ENCODE data around the gene NOTCH1. TPM values are rescaled to one million over a fixed set of nuclear protein-coding genes. Genes with fewer than 3 reads are reported as not detected.

NOTCH1 gene
- total and polyA plus RNA-seq, 2 of the 4 experiments (the other 2 are of a cell fraction), result 1.8 to 6.0 TPM

DNA sequence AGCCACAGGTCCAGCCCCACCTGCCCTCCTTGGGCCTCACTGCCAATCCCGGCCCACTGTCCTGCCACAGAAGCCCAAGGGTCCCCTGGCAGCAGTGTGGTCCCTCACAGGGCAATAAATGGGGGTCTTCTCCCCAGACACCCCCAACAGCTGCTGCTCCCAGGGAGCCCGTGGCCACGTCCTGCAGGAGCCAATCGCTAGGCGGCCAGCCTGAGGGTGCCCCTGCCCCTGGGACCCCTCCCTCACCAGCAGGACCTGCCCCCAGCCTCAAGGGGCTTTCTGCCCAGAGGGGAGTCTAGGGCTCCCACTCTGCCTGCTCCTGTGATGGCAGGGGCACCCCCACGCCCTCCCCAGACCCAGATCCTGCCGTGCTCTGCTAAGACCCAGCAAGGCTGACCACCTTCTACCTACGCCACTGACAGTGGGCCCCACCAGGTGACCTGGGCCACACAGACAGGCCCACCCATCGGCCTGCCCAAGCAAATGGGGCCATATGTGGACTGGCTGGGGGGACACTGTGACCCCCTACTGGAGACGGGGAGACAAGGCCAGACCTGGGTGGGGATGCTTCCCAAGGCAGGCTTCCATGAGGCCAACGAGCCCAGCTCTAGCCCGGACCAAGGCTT lies 17.0 kb downstream of the NOTCH1 start:
- in situ Hi-C loops (cut with MboI; ENCODE audit: low sequenced_read_pairs), result no loop called here
- CTCF ChIA-PET, result no interaction called here
- 88% methylated on average over 5 of the region's 12 CpGs; no CpG with 5 or more reads in 1 of the 2 experiments for WGBS, 2 experiments (ENCODE audit: extremely low coverage in 2 of 2, insufficient read length in 1 of 2)

More for the DNA sequence above, 17.0 kb downstream of the NOTCH1 start:
- no peak for ATAC-seq (ENCODE audit: low read depth)
- no peak overlapping the region for H3K9ac ChIP-seq (ENCODE audit: low read depth, low read length)
- H3K9me3 ChIP-seq (ENCODE audit: control insufficient read depth, insufficient read depth, low read length), result no peaks in the 10 kb centered on the region
- H2BK20ac ChIP-seq (ENCODE audit: low read depth, low read length), result no peak overlapping the region
- H3K27ac ChIP-seq (ENCODE audit: insufficient read depth, low read length), result no peak overlapping the region
- no peak overlapping the region for H3K23ac ChIP-seq (ENCODE audit: low read depth, low read length)
- H2AFZ ChIP-seq (replicated peaks; ENCODE audit: low read length, poor library complexity), result peak overlapping the region; percentile 32
- no peak for DNase-seq
- H4K5ac ChIP-seq (ENCODE audit: low read depth, low read length), result no peak overlapping the region
- peak overlapping the region; percentile 15 for H2AK9ac ChIP-seq (replicated peaks; ENCODE audit: low read depth, low read length, poor library complexity)
- H3K4ac ChIP-seq (ENCODE audit: low read depth, low read length), result no peak overlapping the region
- BruUV-seq (replicated peaks), result no TSS peak
- peaks cover 1 to 36% of the 10 kb centered on the region in 2 experiments; a peak in 3 of 4 replicates for H3K79me1 ChIP-seq (ENCODE audit: low read depth in 1 of 2, low read length in 2 of 2)
- H3K4me3 ChIP-seq (ENCODE audit: insufficient read depth, low read depth, low read length), result no peak overlapping the region
- no peak overlapping the region for H4K91ac ChIP-seq (ENCODE audit: insufficient read depth, low read depth, low read length)
- TF ChIP-seq FOS (IDR thresholded peaks at IDR 0.05; ENCODE audit: low read depth, low read length), result no peak
- no peak for TF ChIP-seq USF2 (IDR thresholded peaks at IDR 0.05; ENCODE audit: low read depth, low read length)
- no peak for TF ChIP-seq MXI1 (IDR thresholded peaks at IDR 0.05; ENCODE audit: borderline replicate concordance, low read depth, low read length)
- TF ChIP-seq MAFK (IDR thresholded peaks at IDR 0.05; ENCODE audit: low read depth, low read length), result no peak
- TF ChIP-seq CHD1 (IDR thresholded peaks at IDR 0.05; ENCODE audit: low read depth, low read length), result no peak
- no peak for TF ChIP-seq BHLHE40 (IDR thresholded peaks at IDR 0.05; ENCODE audit: low read depth, low read length)
- no peak for TF ChIP-seq SMC3 (IDR thresholded peaks at IDR 0.05; ENCODE audit: low read depth, low read length)
- no peak for TF ChIP-seq POLR2A (IDR thresholded peaks at IDR 0.05; ENCODE audit: low read depth, low read length)
- no peak for TF ChIP-seq RAD21 (IDR thresholded peaks at IDR 0.05; ENCODE audit: low read length)
- TF ChIP-seq NFE2L2 (IDR thresholded peaks at IDR 0.05; ENCODE audit: low read depth, low read length), result no peak
- no peak for TF ChIP-seq RCOR1 (IDR thresholded peaks at IDR 0.05; ENCODE audit: insufficient replicate concordance, low read length)
- TF ChIP-seq RFX5 (IDR thresholded peaks at IDR 0.05; ENCODE audit: low read depth, low read length), result no peak
- TF ChIP-seq CTCF (conservative IDR thresholded peaks at IDR 0.05; ENCODE audit: low read depth, low read length), result no peak
- no peak for TF ChIP-seq MAZ (IDR thresholded peaks at IDR 0.05; ENCODE audit: borderline replicate concordance, low read depth, low read length)
- no peak for TF ChIP-seq CEBPB (IDR thresholded peaks at IDR 0.05; ENCODE audit: low read depth, low read length)
- no peak overlapping the region for H2BK5ac ChIP-seq (ENCODE audit: low read depth, low read length, poor library complexity, severe bottlenecking)
- H2BK15ac ChIP-seq (ENCODE audit: low read depth, low read length), result no peak overlapping the region
- H3K27me3 ChIP-seq (ENCODE audit: control insufficient read depth, insufficient read depth, low read length), result no peaks in the 10 kb centered on the region
- intact Hi-C loops (cut with micrococcal nuclease) (no loop called here), dilution Hi-C loops (cut with HindIII; ENCODE audit: low sequenced_read_pairs, unreplicated experiment) (no loop called here)
- H3K4me1 ChIP-seq (ENCODE audit: control insufficient read depth, insufficient read depth, low read length), result peaks cover 2% of the 10 kb centered on the region; the same call in 1 of the 2 replicates
- H3K14ac ChIP-seq (replicated peaks; ENCODE audit: low read depth, low read length), result no peak overlapping the region
- no peak overlapping the region for H3K4me2 ChIP-seq (ENCODE audit: low read depth, low read length)
- H2BK120ac ChIP-seq (ENCODE audit: low read depth, low read length), result no peak overlapping the region
- no peak overlapping the region for H3K18ac ChIP-seq (ENCODE audit: low read depth, low read length)
- H4K8ac ChIP-seq (ENCODE audit: low read depth in 2 of 2, low read length in 2 of 2), result no peak overlapping the region
- peaks cover 10% of the 10 kb centered on the region; the same call in 1 of the 2 replicates for H3K36me3 ChIP-seq (ENCODE audit: control insufficient read depth, insufficient read depth, low read length)
- 0 out of 2 replicates have a peak overlapping the region, but pooled peaks have one; percentile 39 for H2AK5ac ChIP-seq (ENCODE audit: low read depth, low read length)
- H3K9me1 ChIP-seq (ENCODE audit: insufficient read depth, low read length), result no peaks in the 10 kb centered on the region
- peaks cover 49% of the 10 kb centered on the region for H4K20me1 ChIP-seq (ENCODE audit: insufficient read depth, low read length)
- no peak overlapping the region for H3K56ac ChIP-seq (ENCODE audit: extremely low read depth, insufficient read depth, low read length)
- POLR2A ChIA-PET (ENCODE audit: unreplicated experiment), result no interaction called here

Measured in IMR-90 (cell line).